Stimulated activated naive CD8-positive, alpha-beta T cell treated with anti-CD3 and anti-CD28 coated beads, Interleukin-15, amount 100 ng/mL, for 72 hours (primary cell): Measurements from ENCODE around the gene MRPL17.

Experiments used
- ATAC-seq: fragments of 150-1000 bp; cut with Tn5 transposase; 2 replicates; pipeline ENCODE4 v1.10.0; 2021; ENCODE audit warnings: mild to moderate bottlenecking, moderate library complexity
- DNase-seq, 2 donors: peaks; one replicate each; pipeline ENCODE4 v3.0.0; 2021 to 2022
- H3K27ac Mint-ChIP-seq, 2 donors: one replicate each; pipeline ENCODE4 v1.8.0; 2022; ENCODE audit warnings: mild to moderate bottlenecking in 2 of 2, mixed read lengths in 2 of 2, moderate library complexity in 2 of 2
- H3K27me3 Mint-ChIP-seq: one replicate; pipeline ENCODE4 v1.8.0; 2022; ENCODE audit warnings: mixed read lengths
- H3K4me1 Mint-ChIP-seq: one replicate; pipeline ENCODE4 v1.8.0; 2022; ENCODE audit warnings: mild to moderate bottlenecking, mixed read lengths
- H3K4me3 Mint-ChIP-seq, 2 donors: one replicate each; pipeline ENCODE4 v1.8.0; 2022; ENCODE audit warnings: mild to moderate bottlenecking in 2 of 2, mixed read lengths in 2 of 2, moderate library complexity in 1 of 2
- H3K9me3 Mint-ChIP-seq, 2 donors: one replicate each; pipeline ENCODE4 v1.8.0; 2022; ENCODE audit warnings: mixed read lengths in 2 of 2

MRPL17 gene

GRCh38 chr11:6652182-6652581 lies 31.0 kb downstream of the MRPL17 start:
- ATAC-seq (no peak), DNase-seq (no peak)
- Mint-ChIP-seq H3K4me3 (no peak overlapping the region), H3K27ac (no peak overlapping the region), H3K4me1 (peaks cover 11% of the 10 kb centered on the region), H3K9me3 (no peaks in the 10 kb centered on the region), H3K27me3 (peaks cover 11% of the 10 kb centered on the region)

GRCh38 chr11:6650980-6651379 lies 32.2 kb downstream of the MRPL17 start:
- peak; percentile 51 for ATAC-seq
- Mint-ChIP-seq H3K4me3 (no peak overlapping the region), H3K27me3 (no peaks in the 10 kb centered on the region), H3K4me1 (peaks cover under 1% of the 10 kb centered on the region), H3K27ac (no peak overlapping the region), H3K9me3 (no peaks in the 10 kb centered on the region)
- DNase-seq = peak in 1 of 2 donors; percentile 33

GRCh38 chr11:6650104-6650503 lies 33.0 kb downstream of the MRPL17 start:
- ATAC-seq (no peak), DNase-seq (no peak)
- H3K4me3 Mint-ChIP-seq = no peak overlapping the region
- no peaks in the 10 kb centered on the region for H3K4me1 Mint-ChIP-seq
- H3K27ac Mint-ChIP-seq = no peak overlapping the region
- H3K27me3 Mint-ChIP-seq = no peaks in the 10 kb centered on the region
- H3K9me3 Mint-ChIP-seq = no peaks in the 10 kb centered on the region

- H3K27ac Mint-ChIP-seq = no peak overlapping the region
- no peaks in the 10 kb centered on the region for H3K27me3 Mint-ChIP-seq
- no peaks in the 10 kb centered on the region for H3K4me1 Mint-ChIP-seq
- ATAC-seq (no peak), DNase-seq (no peak)
- no peak overlapping the region for H3K4me3 Mint-ChIP-seq
- no peaks in the 10 kb centered on the region for H3K9me3 Mint-ChIP-seq
Observed at GRCh38 chr11:6648501-6648900, 34.6 kb downstream of the MRPL17 start.

- ATAC-seq = no peak
- Mint-ChIP-seq H3K9me3 (no peaks in the 10 kb centered on the region), H3K4me1 (no peaks in the 10 kb centered on the region), H3K27me3 (no peaks in the 10 kb centered on the region), H3K4me3 (no peak overlapping the region), H3K27ac (no peak overlapping the region)
- no peak for DNase-seq
Observed at GRCh38 chr11:6647836-6648235, 35.3 kb downstream of the MRPL17 start.

GRCh38 chr11:6646918-6647679 lies 36.0 kb downstream of the MRPL17 start:
- H3K4me3 Mint-ChIP-seq = no peak overlapping the region
- no peak overlapping the region for H3K27ac Mint-ChIP-seq
- DNase-seq (peak; percentile 37 to 49), ATAC-seq (peak; percentile 71)
- no peaks in the 10 kb centered on the region for H3K9me3 Mint-ChIP-seq
- H3K4me1 Mint-ChIP-seq = no peaks in the 10 kb centered on the region
- H3K27me3 Mint-ChIP-seq = no peaks in the 10 kb centered on the region

GRCh38 chr11:6646576-6646917 lies 36.6 kb downstream of the MRPL17 start:
- Mint-ChIP-seq H3K4me3 (no peak overlapping the region), H3K27ac (no peak overlapping the region), H3K9me3 (no peaks in the 10 kb centered on the region), H3K4me1 (no peaks in the 10 kb centered on the region), H3K27me3 (no peaks in the 10 kb centered on the region)
- ATAC-seq (peak; percentile 36), DNase-seq (peak in 1 of 2 donors; percentile 41)

- Mint-ChIP-seq H3K9me3 (no peaks in the 10 kb centered on the region), H3K27ac (no peak overlapping the region), H3K27me3 (no peaks in the 10 kb centered on the region), H3K4me3 (no peak overlapping the region), H3K4me1 (no peaks in the 10 kb centered on the region)
- no peak for ATAC-seq
- no peak for DNase-seq
Observed at GRCh38 chr11:6646071-6646470, 37.1 kb downstream of the MRPL17 start.

- H3K27me3 Mint-ChIP-seq = no peaks in the 10 kb centered on the region
- DNase-seq (no peak), ATAC-seq (no peak)
- no peak overlapping the region for H3K27ac Mint-ChIP-seq
- H3K9me3 Mint-ChIP-seq = no peaks in the 10 kb centered on the region
- no peak overlapping the region for H3K4me3 Mint-ChIP-seq
- H3K4me1 Mint-ChIP-seq = no peaks in the 10 kb centered on the region
Observed at GRCh38 chr11:6642957-6643356, 40.2 kb downstream of the MRPL17 start.

GRCh38 chr11:6640985-6641701 lies 42.0 kb downstream of the MRPL17 start:
- Mint-ChIP-seq H3K27me3 (no peaks in the 10 kb centered on the region), H3K4me1 (no peaks in the 10 kb centered on the region), H3K9me3 (no peaks in the 10 kb centered on the region), H3K4me3 (no peak overlapping the region), H3K27ac (no peak overlapping the region)
- ATAC-seq (no peak), DNase-seq (no peak)

- ATAC-seq = no peak
- no peak for DNase-seq
- Mint-ChIP-seq H3K27ac (no peak overlapping the region), H3K4me3 (no peak overlapping the region), H3K4me1 (no peaks in the 10 kb centered on the region), H3K27me3 (no peaks in the 10 kb centered on the region), H3K9me3 (no peaks in the 10 kb centered on the region)
Observed at GRCh38 chr11:6640036-6640984, 42.8 kb downstream of the MRPL17 start.

GRCh38 chr11:6638429-6638828 lies 44.7 kb downstream of the MRPL17 start:
- Mint-ChIP-seq H3K27me3 (no peaks in the 10 kb centered on the region), H3K4me1 (peaks cover 2% of the 10 kb centered on the region), H3K27ac (no peak overlapping the region), H3K9me3 (no peaks in the 10 kb centered on the region), H3K4me3 (no peak overlapping the region)
- ATAC-seq (no peak), DNase-seq (no peak)

- no peak for DNase-seq
- Mint-ChIP-seq H3K9me3 (no peaks in the 10 kb centered on the region), H3K27me3 (no peaks in the 10 kb centered on the region), H3K27ac (no peak overlapping the region), H3K4me1 (peaks cover 7% of the 10 kb centered on the region), H3K4me3 (no peak overlapping the region)
- ATAC-seq = no peak
Observed at GRCh38 chr11:6637871-6638270, 45.3 kb downstream of the MRPL17 start.

- no peak overlapping the region for H3K27ac Mint-ChIP-seq
- H3K27me3 Mint-ChIP-seq = no peaks in the 10 kb centered on the region
Observed at GRCh38 chr11:6636480-6636879, 46.7 kb downstream of the MRPL17 start.

GRCh38 chr11:6635082-6635932 lies 47.8 kb downstream of the MRPL17 start:
- ATAC-seq (no peak), DNase-seq (no peak)
- no peaks in the 10 kb centered on the region for H3K9me3 Mint-ChIP-seq
- no peak overlapping the region for H3K27ac Mint-ChIP-seq
- H3K4me3 Mint-ChIP-seq = no peak overlapping the region
- no peaks in the 10 kb centered on the region for H3K27me3 Mint-ChIP-seq
- peaks cover 26% of the 10 kb centered on the region for H3K4me1 Mint-ChIP-seq

More at GRCh38 chr11:6636480-6636879, 46.7 kb downstream of the MRPL17 start:
- Mint-ChIP-seq H3K4me1 (peaks cover 21% of the 10 kb centered on the region), H3K9me3 (no peaks in the 10 kb centered on the region), H3K4me3 (no peak overlapping the region)
- ATAC-seq (no peak), DNase-seq (no peak)
